CD4-positive, alpha-beta T cell treated with Interleukin-4 for 4 hours (primary cell): ENCODE measurements around the gene IRF4.

Source experiments
- DNase-seq: peaks from one replicate; pipeline ENCODE4 v3.0.0-alpha.2; 2020

IRF4 gene

GRCh38 chr6:391559-392440, at the start of gene IRF4:
IRF4 (plus strand) TSS chr6:391752; CDS start chr6:393153, 1,401 bp downstream.
- DNase-seq: peak; percentile 45

GRCh38 chr6:341914-342831, 49.4 kb upstream of the IRF4 start:
- DNase-seq: no peak

GRCh38 chr6:342832-343179, 48.7 kb upstream of the IRF4 start:
- DNase-seq: no peak

GRCh38 chr6:343226-343935, 48.2 kb upstream of the IRF4 start:
- no peak for DNase-seq

GRCh38 chr6:343960-344815, 47.4 kb upstream of the IRF4 start:
- DNase-seq: no peak

- no peak for DNase-seq
These were observed 46.7 kb upstream of the IRF4 start for GRCh38 chr6:344816-345340.

GRCh38 chr6:345747-346385, 45.7 kb upstream of the IRF4 start:
- DNase-seq: no peak

- DNase-seq: no peak
These were observed 45.0 kb upstream of the IRF4 start for GRCh38 chr6:346386-347030.

GRCh38 chr6:347232-347631, 44.3 kb upstream of the IRF4 start:
- DNase-seq: no peak

- DNase-seq: no peak
These were observed 43.3 kb upstream of the IRF4 start for GRCh38 chr6:347951-348859.

- DNase-seq: no peak
These were observed 42.6 kb upstream of the IRF4 start for GRCh38 chr6:348860-349396.

- no peak for DNase-seq
These were observed 42.0 kb upstream of the IRF4 start for GRCh38 chr6:349491-349921.

- no peak for DNase-seq
These were observed 41.2 kb upstream of the IRF4 start for GRCh38 chr6:350371-350770.

GRCh38 chr6:351011-351866, 40.3 kb upstream of the IRF4 start:
- no peak for DNase-seq

GRCh38 chr6:351867-352289, 39.7 kb upstream of the IRF4 start:
- DNase-seq: no peak

GRCh38 chr6:352474-352873, 39.1 kb upstream of the IRF4 start:
- DNase-seq: no peak

- DNase-seq: no peak
These were observed 38.6 kb upstream of the IRF4 start for GRCh38 chr6:352896-353470.
